Thoracic aorta (tissue), 2 donors: ENCODE data around the gene ABCC9. TPM values are rescaled to one million over a fixed set of nuclear protein-coding genes. Genes with fewer than 3 reads are reported as not detected.

Experiments
- ATAC-seq: fragments of 150-250 bp; one replicate; pipeline ENCODE4 v1.8.0; 2017; ENCODE audit warnings: low read depth; ENCODE audit not compliant: insufficient number of reproducible peaks, low FRiP score
- DNase-seq: peaks from one replicate; pipeline ENCODE4 v3.0.0-alpha.2; 2020; ENCODE audit warnings: low spot score
- H3K27ac ChIP-seq, 2 donors: fragments of 200-600 bp; sonication (generic); 1 replicate in 1 of 2; 2 replicates in 1 of 2; pipeline ENCODE4 v1.5.1; 2016; ENCODE audit warnings: mild to moderate bottlenecking in 2 of 2, moderate library complexity in 2 of 2
- H3K27me3 ChIP-seq: fragments of 200-600 bp; sonication (generic); replicated peaks from 2 replicates; pipeline ENCODE4 v1.6.0; 2016; ENCODE audit warnings: mild to moderate bottlenecking; ENCODE audit not compliant: insufficient read depth
- H3K36me3 ChIP-seq: fragments of 200-600 bp; sonication (generic); one replicate; pipeline ENCODE4 v1.5.1; 2016
- H3K4me1 ChIP-seq, 2 donors: fragments of 200-600 bp; sonication (generic); 1 replicate in 1 of 2; 2 replicates in 1 of 2; pipeline versions ENCODE4 v1.5.1 to v1.6.0; 2016; ENCODE audit warnings: low read depth in 2 of 2, mild to moderate bottlenecking in 1 of 2; ENCODE audit not compliant: control insufficient read depth in 1 of 2
- H3K4me3 ChIP-seq: fragments of 200-600 bp; sonication (generic); 2 replicates; pipeline ENCODE4 v1.5.1; 2016; ENCODE audit warnings: mild to moderate bottlenecking
- H3K9me3 ChIP-seq: fragments of 200-600 bp; sonication (generic); 2 replicates; pipeline ENCODE4 v1.5.1; 2016
- total RNA-seq, 2 donors: library from RNA; depleted of rRNA; stranded (reverse); fragments of >200 nt; gene quantifications; one replicate each; pipeline versions ENCODE4 v1.1.0 to v1.2.3, GENCODE V29; 2016
- TF ChIP-seq, protein P1 (sequence below): fragments of 200-600 bp; sonication (generic); IDR thresholded peaks from one replicate; pipeline ENCODE4 v1.5.1; 2019; ENCODE audit warnings: antibody characterized with exemption

Gene ABCC9
- total RNA-seq, 2 donors from 2014 or later = 19.6 to 42.6 TPM

DNA sequence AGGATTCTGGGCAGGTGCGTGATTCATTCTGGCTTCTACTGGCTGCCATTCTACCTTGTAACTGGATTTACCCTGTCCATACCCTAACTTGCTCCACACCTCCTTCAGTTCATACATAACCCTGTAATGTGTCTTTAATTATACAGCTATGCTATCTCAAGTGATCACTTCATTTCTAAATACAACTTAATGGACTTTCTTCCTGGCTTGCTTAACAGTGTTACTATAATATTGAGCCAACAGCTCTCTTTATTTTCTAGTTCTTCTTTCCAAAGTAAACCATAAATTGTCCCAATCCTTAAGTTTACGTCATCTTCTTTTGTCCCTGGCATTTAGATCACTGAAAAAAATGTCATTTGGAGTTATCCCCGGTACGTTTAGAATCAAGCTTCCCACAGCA lies 90.8 kb downstream of the ABCC9 start:
- H3K4me1 ChIP-seq = peaks cover 0 to 13% of the 10 kb centered on the region in 2 donors
- TF ChIP-seq, protein P1, sequence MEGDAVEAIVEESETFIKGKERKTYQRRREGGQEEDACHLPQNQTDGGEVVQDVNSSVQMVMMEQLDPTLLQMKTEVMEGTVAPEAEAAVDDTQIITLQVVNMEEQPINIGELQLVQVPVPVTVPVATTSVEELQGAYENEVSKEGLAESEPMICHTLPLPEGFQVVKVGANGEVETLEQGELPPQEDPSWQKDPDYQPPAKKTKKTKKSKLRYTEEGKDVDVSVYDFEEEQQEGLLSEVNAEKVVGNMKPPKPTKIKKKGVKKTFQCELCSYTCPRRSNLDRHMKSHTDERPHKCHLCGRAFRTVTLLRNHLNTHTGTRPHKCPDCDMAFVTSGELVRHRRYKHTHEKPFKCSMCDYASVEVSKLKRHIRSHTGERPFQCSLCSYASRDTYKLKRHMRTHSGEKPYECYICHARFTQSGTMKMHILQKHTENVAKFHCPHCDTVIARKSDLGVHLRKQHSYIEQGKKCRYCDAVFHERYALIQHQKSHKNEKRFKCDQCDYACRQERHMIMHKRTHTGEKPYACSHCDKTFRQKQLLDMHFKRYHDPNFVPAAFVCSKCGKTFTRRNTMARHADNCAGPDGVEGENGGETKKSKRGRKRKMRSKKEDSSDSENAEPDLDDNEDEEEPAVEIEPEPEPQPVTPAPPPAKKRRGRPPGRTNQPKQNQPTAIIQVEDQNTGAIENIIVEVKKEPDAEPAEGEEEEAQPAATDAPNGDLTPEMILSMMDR = no peak
- DNase-seq (no peak), ATAC-seq (no peak)
- no peaks in the 10 kb centered on the region for H3K27me3 ChIP-seq
- H3K36me3 ChIP-seq = no peaks in the 10 kb centered on the region
- no peak overlapping the region for H3K4me3 ChIP-seq
- no peak overlapping the region for H3K27ac ChIP-seq
- H3K9me3 ChIP-seq = no peaks in the 10 kb centered on the region

DNA sequence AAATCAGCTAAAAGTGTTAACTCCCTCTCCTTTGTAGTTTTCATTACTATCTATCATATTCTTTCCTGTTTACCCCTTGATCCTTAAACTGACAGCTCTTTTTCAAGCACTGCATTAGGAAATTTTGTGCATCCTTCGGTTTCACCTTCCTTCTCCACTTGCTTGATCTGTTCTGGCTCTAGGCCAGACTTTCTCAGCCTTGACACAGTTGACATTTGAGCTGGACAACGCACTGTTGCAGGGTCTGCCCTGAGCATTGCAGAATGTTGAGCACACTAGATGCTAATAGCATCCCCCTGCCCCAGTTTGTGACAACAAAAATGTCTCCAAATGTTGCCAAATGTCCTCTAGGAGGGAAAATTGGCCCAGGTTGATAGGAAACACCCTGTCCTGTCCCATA lies 91.3 kb downstream of the ABCC9 start:
- Histone ChIP-seq H3K9me3 (no peaks in the 10 kb centered on the region), H3K27ac (no peak overlapping the region), H3K4me1 (peaks cover 0 to 13% of the 10 kb centered on the region in 2 donors), H3K4me3 (no peak overlapping the region), H3K36me3 (no peaks in the 10 kb centered on the region), H3K27me3 (no peaks in the 10 kb centered on the region)
- DNase-seq = no peak
- no peak for ATAC-seq
- TF ChIP-seq, protein P1 = no peak

DNA sequence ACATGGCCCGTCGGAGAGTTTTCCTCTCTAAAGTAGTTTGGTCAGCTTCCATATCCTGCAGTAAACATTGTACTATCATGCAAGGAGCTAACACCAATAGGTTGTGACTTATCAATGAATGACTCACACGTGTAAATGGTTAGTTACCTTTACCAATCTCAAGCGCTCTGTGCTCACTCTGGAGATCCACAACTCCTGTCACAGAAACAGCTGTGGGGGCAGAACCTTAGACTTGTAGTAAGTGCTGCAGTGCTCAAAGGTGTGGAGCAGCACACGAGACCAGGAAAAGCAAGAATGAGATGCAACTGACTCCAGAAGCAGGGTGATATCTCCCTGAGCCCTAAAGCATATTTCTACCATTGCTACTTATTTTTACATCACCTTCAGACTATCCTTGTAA lies 93.0 kb downstream of the ABCC9 start:
- TF ChIP-seq, protein P1 = no peak
- DNase-seq = no peak
- no peaks in the 10 kb centered on the region for H3K9me3 ChIP-seq
- H3K27me3 ChIP-seq = no peaks in the 10 kb centered on the region
- H3K36me3 ChIP-seq = no peaks in the 10 kb centered on the region
- peaks cover 0 to 13% of the 10 kb centered on the region in 2 donors for H3K4me1 ChIP-seq
- no peak for ATAC-seq
- H3K4me3 ChIP-seq = no peak overlapping the region
- H3K27ac ChIP-seq = no peak overlapping the region

DNA sequence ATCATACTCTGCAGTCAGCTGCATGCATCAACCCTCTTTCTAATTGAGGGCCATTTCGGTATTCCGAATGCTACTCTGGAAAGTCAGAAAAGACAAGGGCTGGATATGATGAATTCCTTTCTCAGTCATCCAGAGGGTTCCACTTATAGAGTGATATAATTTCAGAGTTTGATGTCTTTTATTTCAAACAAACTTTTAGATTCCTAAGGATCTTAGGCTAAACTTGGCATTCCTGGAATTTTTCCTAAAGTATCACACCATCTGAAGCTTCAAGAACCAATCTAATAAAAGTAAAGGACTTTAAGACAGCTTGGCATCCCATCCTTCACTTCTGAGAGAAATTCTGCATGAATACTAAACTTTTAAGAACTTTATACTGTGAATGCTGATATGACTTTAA lies 97.4 kb downstream of the ABCC9 start:
- Histone ChIP-seq H3K4me3 (no peak overlapping the region), H3K36me3 (no peaks in the 10 kb centered on the region), H3K27me3 (no peaks in the 10 kb centered on the region), H3K4me1 (peaks cover 0 to 12% of the 10 kb centered on the region in 2 donors), H3K27ac (no peak overlapping the region), H3K9me3 (no peaks in the 10 kb centered on the region)
- DNase-seq = no peak
- TF ChIP-seq, protein P1 = no peak
- no peak for ATAC-seq

DNA sequence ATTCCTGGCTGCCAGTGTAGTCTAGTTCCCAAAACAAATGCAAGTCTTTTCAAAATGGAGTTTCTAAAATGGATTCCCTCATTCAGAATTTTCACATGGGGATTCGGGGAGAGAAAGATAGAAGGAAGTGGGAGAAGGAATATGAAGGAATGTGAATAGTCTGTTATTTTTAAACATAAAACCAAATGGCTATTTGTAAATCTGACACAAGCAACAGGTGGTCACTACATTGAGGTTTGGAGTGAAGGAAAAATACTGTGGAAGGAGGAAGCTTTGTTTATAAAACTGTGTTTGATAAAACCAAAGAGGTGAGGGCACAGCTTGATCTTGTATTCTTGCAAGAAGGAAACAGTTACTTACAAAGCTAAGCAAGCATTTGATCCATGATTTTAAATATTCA lies 101.5 kb downstream of the ABCC9 start:
- H3K4me1 ChIP-seq = peaks cover 0 to 12% of the 10 kb centered on the region in 2 donors
- ATAC-seq (no peak), DNase-seq (no peak)
- H3K36me3 ChIP-seq = no peaks in the 10 kb centered on the region
- H3K27me3 ChIP-seq = no peaks in the 10 kb centered on the region
- no peak overlapping the region for H3K27ac ChIP-seq
- TF ChIP-seq, protein P1 = no peak
- no peak overlapping the region for H3K4me3 ChIP-seq
- no peaks in the 10 kb centered on the region for H3K9me3 ChIP-seq
